Psoas muscle (tissue), 8 donors: ENCODE results near the gene SLC25A14. TPM values are rescaled to one million over a fixed set of nuclear protein-coding genes. Genes with fewer than 3 reads are reported as not detected.

Source experiments
- ATAC-seq, 4 donors: fragments of 200-7000 bp; cut with Tn5 transposase; one replicate each; pipeline ENCODE4 v1.9.1; 2020; ENCODE audit warnings: moderate library complexity in 3 of 4, mild to moderate bottlenecking in 2 of 4
- DNase-seq, 2 donors: peaks; one replicate each; pipeline ENCODE4 v3.0.0-alpha.2; 2020
- H3K27ac ChIP-seq: fragments of 200-600 bp; one replicate; pipeline ENCODE4 v1.8.0; 2022
- H3K27me3 ChIP-seq, 3 donors: fragments of 200-600 bp in 1 of 3; one replicate each; pipeline versions ENCODE4 v1.6.1 to v1.8.0; 2013 to 2022; ENCODE audit warnings: low read length in 2 of 3, mild to moderate bottlenecking in 2 of 3, moderate library complexity in 1 of 3; ENCODE audit not compliant: insufficient read depth in 3 of 3
- H3K36me3 ChIP-seq, 2 donors: fragments of 200-600 bp in 1 of 2; one replicate each; pipeline versions ENCODE4 v1.6.1 to v1.8.0; 2013 to 2022; ENCODE audit warnings: low read depth in 1 of 2, mild to moderate bottlenecking in 1 of 2, moderate library complexity in 1 of 2; ENCODE audit not compliant: insufficient read depth in 1 of 2
- H3K4me1 ChIP-seq: fragments of 200-600 bp; one replicate; pipeline ENCODE4 v1.8.0; 2022
- H3K4me3 ChIP-seq: fragments of 200-600 bp; one replicate; pipeline ENCODE4 v1.8.0; 2022; ENCODE audit warnings: mild to moderate bottlenecking
- H3K9me3 ChIP-seq: fragments of 200-600 bp; one replicate; pipeline ENCODE4 v1.8.0; 2022
- CTCF ChIP-seq: fragments of 200-600 bp; IDR thresholded peaks from one replicate; pipeline ENCODE4 v1.8.0; 2022; ENCODE audit warnings: antibody characterized with exemption
- WGBS, 3 donors: extraction: QIAGEN DNeasy Blood & Tissue Kit; methylation state at CpG; one replicate each; pipeline versions ENCODE4 v1.1.6 to v1.1.7; 2013; 5-methylcytosine and 5-hydroxymethylcytosine counted together
- intact Hi-C, 2 donors: fragments of 100-400 bp; cut with DNase I; formaldehyde crosslinking; loops; one replicate each; pipeline versions ENCODE4 v1.11.0 to v1.14.2; 2022
- polyA plus RNA-seq, 3 donors: library from polyadenylated mRNA; stranded (reverse); fragments of 200-250 nt; gene quantifications; one replicate each; pipeline ENCODE4 v1.2.3, GENCODE V29; 2013
- total RNA-seq, 4 donors: library from RNA; stranded (reverse); fragmentation: NEBNext Ultra II Directional in 2 of 4; extraction: Animal tissue kit (Norgen Biotek cat#: 25700) in 2 of 4; gene quantifications; one replicate each; pipeline versions ENCODE4 v1.2.1 to v1.2.4, GENCODE V29; 2021 to 2023
- donor health status: healthy with polysubstance abuse.
- donor health status: DM: no; HTN: no; CAD: no; lungs with moderate emphysema.
- donor health status: Bipolar disorder and iron deficiency.
- donor health status: healthy.
- donor health status: DM: yes; HTN: yes; CAD: no.
- donor health status: DM: no; HTN: no; CAD: no.
- donor health status: DM: no; HTN: no; CAD: no.
- donor health status: DM: yes; HTN: yes; CAD: no.

Gene SLC25A14
- total and polyA plus RNA-seq, 7 donors: 3.5 to 19.2 (median 7.1) TPM

GRCh38 chrX:130418066-130418465 is 78.3 kb downstream of the SLC25A14 start:
- no peak overlapping the region for H3K4me3 ChIP-seq
- peaks cover 0 to 6% of the 10 kb centered on the region in 2 donors for H3K36me3 ChIP-seq
- 70 to 93% (median 79%) methylated on average over 2 of the region's 2 CpGs for WGBS, 3 donors
- H3K27ac ChIP-seq: no peak overlapping the region
- ATAC-seq (no peak), DNase-seq (no peak)
- no peaks in the 10 kb centered on the region for H3K9me3 ChIP-seq
- H3K27me3 ChIP-seq: no peaks in the 10 kb centered on the region
- TF ChIP-seq CTCF: no peak
- H3K4me1 ChIP-seq: no peaks in the 10 kb centered on the region
- intact Hi-C loops: no loop called here

- Histone ChIP-seq H3K36me3 (peaks cover 0 to 5% of the 10 kb centered on the region in 2 donors), H3K27ac (no peak overlapping the region), H3K4me1 (no peaks in the 10 kb centered on the region), H3K27me3 (no peaks in the 10 kb centered on the region), H3K9me3 (no peaks in the 10 kb centered on the region), H3K4me3 (no peak overlapping the region)
- DNase-seq (no peak), ATAC-seq (no peak)
- no peak for TF ChIP-seq CTCF
- intact Hi-C loops: no loop called here
- WGBS, 3 donors: 78 to 85% (median 79%) methylated on average over 4 of the region's 4 CpGs
These were observed 79.0 kb downstream of the SLC25A14 start for GRCh38 chrX:130418740-130419139.

GRCh38 chrX:130419263-130419662 is 79.5 kb downstream of the SLC25A14 start:
- no peak for TF ChIP-seq CTCF
- no peak for DNase-seq
- H3K27me3 ChIP-seq: no peaks in the 10 kb centered on the region
- 61 to 71% (median 69%) methylated on average over 2 of the region's 2 CpGs for WGBS, 3 donors
- H3K4me1 ChIP-seq: no peaks in the 10 kb centered on the region
- intact Hi-C loops: no loop called here
- H3K27ac ChIP-seq: no peak overlapping the region
- no peaks in the 10 kb centered on the region for H3K9me3 ChIP-seq
- peaks cover 0 to 5% of the 10 kb centered on the region in 2 donors for H3K36me3 ChIP-seq
- H3K4me3 ChIP-seq: no peak overlapping the region
- ATAC-seq: no peak

Other genes with a start within 250 kb of the SLC25A14 start
- gene ELF4, start 229.4 kb upstream of the SLC25A14 start, total RNA-seq: 1 to 10 TPM; 1.5 to 2.9 (median 2.2) TPM
- 1 to 10 TPM in 1 of 3 donors, under 1 TPM in 2; 0.55 to 1.2 (median 0.76) TPM for gene ELF4, start 229.4 kb upstream of the SLC25A14 start, polyA plus RNA-seq
- 10 to 100 TPM; 48.6 to 59.9 (median 53.1) TPM for gene AIFM1, start 174.1 kb upstream of the SLC25A14 start, total RNA-seq
- 10 to 100 TPM; 53.8 to 61.6 (median 59.5) TPM for gene AIFM1, start 174.1 kb upstream of the SLC25A14 start, polyA plus RNA-seq
- under 1 TPM in 2 of 4 donors, not detected in 2; 0.21 to 0.30 TPM for gene RAB33A, start 168.0 kb upstream of the SLC25A14 start, total RNA-seq
- gene RAB33A, start 168.0 kb upstream of the SLC25A14 start, polyA plus RNA-seq: under 1 TPM; 0.03 to 0.16 (median 0.13) TPM
- 1 to 10 TPM; 2.8 to 4.1 (median 3.3) TPM for gene ZNF280C, start 71.0 kb upstream of the SLC25A14 start, total RNA-seq
- gene ZNF280C, start 71.0 kb upstream of the SLC25A14 start, polyA plus RNA-seq: 1 to 10 TPM in 1 of 3 donors, under 1 TPM in 2; 0.72 to 1.2 (median 0.89) TPM
- gene GPR119, start 45.8 kb downstream of the SLC25A14 start, total RNA-seq: not detected
- gene GPR119, start 45.8 kb downstream of the SLC25A14 start, polyA plus RNA-seq: not detected
- 10 to 100 TPM in 1 of 4 donors, 1 to 10 TPM in 3; 7.7 to 12.1 (median 8.3) TPM for gene RBMX2, start 62.1 kb downstream of the SLC25A14 start, total RNA-seq
- 10 to 100 TPM; 11.5 to 16.7 (median 13.9) TPM for gene RBMX2, start 62.1 kb downstream of the SLC25A14 start, polyA plus RNA-seq